HG03060 (cell line): Measurements from ENCODE around the gene RNF151.
"Not testable (repeated sequence)": the region's sequence is repeated elsewhere in the genome, so short reads cannot be mapped to it uniquely, and the experiment has no call there.

Source experiments
- ATAC-seq: cut with Tn5 transposase; IDR thresholded peaks from one replicate; pipeline ENCODE4 v1.9.1; 2021; ENCODE audit warnings: low read depth, moderate number of reproducible peaks; ENCODE audit not compliant: unreplicated experiment

RNF151 gene

DNA sequence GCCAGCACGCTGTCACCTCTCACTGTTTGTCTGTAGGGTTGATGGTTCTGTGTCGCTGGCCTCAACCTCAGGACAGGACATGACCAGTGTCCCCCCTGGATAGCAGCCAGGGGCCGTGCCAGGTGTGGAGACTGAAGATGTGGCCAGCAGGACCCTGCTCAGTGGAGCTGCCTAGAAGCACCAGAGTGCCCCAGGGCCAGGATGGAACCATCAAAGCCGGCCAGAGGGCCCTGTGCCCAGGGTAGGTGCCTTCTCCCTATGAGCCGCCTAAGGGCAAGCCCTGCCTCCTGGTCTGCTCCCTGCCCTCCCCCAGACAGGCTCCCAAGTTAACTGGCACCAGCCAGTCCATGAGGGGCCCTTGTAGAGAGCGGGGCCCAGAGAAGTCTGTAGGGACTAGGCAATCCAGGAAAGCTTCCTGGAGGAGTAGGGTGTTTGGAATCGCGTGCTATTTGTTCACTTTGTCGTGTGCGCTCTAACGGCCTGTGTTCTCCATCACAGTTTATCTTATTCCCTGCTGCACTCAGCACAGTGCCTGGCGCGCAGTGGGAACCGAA is 7.9 kb upstream of the RNF151 start:
- no peak for ATAC-seq

DNA sequence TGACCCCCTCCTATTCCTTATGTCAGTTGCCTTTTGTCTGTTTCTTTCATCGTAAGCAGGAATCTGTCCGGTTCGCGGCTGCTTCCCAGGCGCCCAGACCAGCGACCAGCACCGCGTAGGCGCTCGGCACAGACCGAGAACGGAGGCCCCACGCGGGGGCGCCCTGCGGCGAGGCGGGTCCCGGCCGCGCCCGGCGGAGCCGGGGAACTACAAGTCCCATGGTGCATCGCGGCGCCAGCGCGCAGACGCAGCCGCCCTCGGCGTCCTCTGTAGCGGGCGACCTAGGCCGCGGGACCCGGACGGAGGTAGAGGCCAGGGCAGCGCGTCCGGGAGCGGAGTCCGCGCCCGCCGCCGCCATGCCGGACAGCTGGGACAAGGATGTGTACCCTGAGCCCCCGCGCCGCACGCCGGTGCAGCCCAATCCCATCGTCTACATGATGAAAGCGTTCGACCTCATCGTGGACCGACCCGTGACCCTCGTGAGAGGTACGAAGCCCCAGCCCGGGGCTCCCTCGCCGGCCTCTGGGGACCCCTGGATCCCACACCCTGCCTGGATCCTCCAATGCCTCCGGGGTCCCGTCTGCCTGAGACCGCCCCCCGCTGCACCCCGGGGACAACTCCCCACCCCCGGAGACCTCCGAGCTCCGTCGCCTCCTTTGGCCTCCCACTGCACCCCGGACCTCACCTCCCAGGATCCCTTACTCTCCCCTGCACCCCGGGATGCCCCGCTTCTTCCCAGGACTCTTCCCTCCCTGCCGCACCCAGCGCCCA is 7.2 kb upstream of the RNF151 start, which contains the start of gene NDUFB10:
Gene NDUFB10, plus strand, starts transcription at position 270 of the 771 bp plus-strand sequence. Its CDS starts 87 bp downstream, at position 357.
- no peak for ATAC-seq

- ATAC-seq: no peak
Observed at GRCh38 chr16:1960665-1961630, 5.7 kb upstream of the RNF151 start.

- ATAC-seq: no peak
Observed at GRCh38 chr16:1961651-1962067, 5.0 kb upstream of the RNF151 start.

GRCh38 chr16:1962161-1963153 is 4.2 kb upstream of the RNF151 start:
- ATAC-seq: not testable (repeated sequence)

DNA sequence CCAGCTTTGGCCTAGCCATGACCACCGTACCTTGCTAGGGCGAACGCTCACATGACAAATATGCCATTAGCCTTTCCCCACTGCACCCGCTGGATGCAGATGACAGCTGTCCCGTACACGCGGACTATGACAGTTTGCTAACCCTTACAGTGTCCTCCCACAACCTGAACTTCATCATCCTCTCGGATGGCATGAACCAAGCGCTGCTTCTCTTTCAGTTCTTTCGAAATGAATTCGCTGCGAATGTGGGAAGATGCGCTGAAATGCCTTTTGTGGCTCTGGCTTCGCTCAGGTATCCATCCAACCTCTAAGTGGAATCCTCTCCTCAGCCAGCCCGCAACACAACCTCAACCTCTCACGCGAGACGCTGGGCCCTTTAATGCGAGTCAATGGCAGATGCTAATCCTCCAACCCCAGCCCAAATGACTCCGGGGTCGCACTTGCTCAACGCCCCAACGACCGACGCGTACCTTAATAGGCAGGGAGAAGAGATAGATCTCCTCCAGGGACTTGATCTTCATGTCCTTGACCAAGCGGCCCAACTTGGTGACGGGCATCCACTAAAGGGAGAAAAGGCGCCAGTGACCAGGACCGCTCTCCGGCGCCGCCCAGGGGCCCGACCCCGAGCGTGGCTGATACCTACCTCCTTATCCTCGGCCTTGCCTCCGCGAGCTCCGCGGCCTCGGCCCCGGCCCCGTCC is 2.7 kb upstream of the RNF151 start:
- peak; percentile 2 for ATAC-seq

DNA sequence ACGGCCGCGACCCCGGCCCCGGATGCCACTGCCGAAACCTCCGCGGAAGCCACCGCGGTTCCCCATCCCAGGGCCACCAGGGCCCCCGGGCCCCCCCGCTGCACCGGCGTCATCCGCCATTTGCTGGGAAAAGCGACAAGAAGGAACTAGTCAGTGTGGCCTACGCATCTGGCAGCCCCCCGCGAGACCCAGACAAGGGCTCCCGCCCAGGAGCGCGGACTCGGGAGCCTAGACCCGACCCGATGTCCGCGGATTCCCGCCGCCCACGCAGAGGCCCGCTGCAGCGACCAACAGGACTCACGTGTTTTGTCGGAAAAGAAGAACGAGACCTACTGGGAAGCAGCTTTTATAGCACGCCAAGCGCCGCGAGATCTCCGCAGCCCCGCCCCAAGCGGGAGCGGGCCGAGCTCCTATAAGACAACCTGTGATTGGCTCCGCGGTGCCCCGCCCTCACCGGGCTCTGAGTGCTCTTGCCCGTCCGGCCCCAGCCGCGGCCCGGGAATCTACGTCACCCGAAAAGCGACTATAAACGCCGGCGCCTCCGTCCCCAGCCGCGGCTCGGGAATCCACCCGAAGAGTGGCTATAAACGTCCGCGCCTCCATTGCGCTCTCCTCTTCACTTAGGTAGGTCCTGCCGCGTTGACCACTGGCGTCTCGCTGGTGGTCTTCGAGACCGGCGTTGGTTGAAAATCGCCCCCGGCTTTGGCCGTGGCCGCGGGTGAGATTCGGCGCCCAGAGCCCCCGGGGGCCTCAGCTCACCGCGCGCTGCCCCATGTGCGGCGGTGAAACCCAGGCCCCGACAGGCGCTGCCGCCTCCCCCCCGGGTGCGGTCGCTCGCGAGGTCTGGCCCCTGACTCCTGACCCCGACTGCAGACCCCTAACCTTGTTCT is 1.9 kb upstream of the RNF151 start, which contains the start of gene RPS2:
Gene RPS2, minus strand, starts transcription at position 321 of the 890 bp plus-strand sequence. Its CDS starts 201 bp downstream, at position 120.
- ATAC-seq: peak; percentile 69

GRCh38 chr16:1965396-1966001 is 1.2 kb upstream of the RNF151 start:
- no peak for ATAC-seq

- no peak for ATAC-seq
Observed at GRCh38 chr16:1968146-1968953, 1.7 kb downstream of the RNF151 start.

DNA sequence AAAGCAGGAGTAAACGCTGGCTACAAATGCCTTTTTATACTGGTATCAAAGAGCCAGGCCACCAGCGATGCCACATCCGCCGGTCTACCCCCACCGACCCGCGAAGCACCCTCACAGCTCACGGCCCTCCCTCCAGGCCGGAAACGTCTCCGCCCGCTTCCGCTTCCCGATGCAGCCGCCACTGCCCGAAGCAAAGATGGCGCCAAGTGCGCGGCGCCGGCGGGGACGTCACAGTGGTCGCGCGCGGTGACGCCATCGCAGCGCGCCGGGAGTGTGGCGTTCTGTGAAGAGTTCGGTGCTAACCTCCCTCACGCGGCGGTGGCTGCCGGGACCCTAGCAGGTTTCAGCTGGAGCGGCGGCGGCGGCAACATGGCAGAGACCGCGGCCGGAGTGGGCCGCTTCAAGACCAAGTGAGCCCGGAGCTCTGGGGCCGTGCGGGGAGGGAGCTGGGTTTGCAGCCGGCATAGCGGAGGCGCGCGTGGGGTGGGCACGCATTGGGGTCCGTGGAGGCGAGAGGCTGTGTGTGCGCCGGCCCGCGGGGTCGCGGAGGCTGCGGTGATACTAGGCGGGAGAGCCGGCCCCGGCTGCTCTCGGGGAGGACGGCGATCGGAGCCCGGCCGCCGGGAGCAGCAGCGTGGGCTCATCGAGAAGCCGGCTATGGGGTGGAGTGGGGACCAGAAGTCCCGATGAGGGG is 5.3 kb downstream of the RNF151 start, which contains the start of gene TBL3:
Gene TBL3, plus strand, starts transcription at position 258 of the 694 bp plus-strand sequence. Its CDS starts 112 bp downstream, at position 370.
- peak; percentile 60 for ATAC-seq

- ATAC-seq: no peak
Observed at GRCh38 chr16:1972490-1972877, 5.8 kb downstream of the RNF151 start.

DNA sequence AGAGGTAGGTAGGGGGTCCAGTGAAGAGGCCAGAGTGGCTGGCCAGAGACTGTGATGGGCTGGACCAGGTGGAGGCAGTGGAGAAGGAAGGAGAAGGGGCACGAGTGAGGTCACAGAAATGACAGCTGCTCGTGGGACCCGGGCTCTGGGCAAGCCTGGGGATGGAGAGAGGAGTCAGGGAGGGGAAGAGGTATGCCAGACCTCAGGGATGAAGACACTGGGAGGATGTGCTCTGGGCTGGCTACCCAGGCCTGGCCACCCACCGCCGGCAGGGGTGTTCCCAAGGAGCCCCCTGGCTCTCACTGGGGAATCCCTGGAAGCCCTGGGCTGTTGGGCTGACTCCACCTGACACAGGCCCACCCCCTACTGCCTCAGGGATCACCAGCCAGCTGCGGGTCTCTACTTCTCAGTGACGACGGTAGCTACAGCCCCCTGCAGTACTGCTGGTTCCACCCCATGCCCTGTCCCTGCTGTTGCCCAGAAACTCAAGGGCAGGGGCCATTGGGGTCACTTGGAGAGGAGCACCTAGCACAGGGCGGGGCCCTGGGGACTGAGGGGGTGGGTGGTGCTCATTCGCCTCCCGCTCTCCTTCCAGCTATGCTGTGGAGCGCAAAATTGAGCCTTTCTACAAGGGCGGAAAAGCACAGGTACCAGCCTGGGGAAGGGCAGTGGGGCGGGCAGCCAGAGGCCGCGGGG is 7.0 kb downstream of the RNF151 start:
- ATAC-seq: no peak

- no peak for ATAC-seq
Observed at GRCh38 chr16:1974157-1975070, 7.8 kb downstream of the RNF151 start.

GRCh38 chr16:1975432-1976215 is 9.0 kb downstream of the RNF151 start:
- ATAC-seq: no peak
